HEK293 (cell line): ENCODE results near the gene AKAP6.

Source experiments
- BCL11A ChIP-seq: fragments of 450-650 bp; formaldehyde crosslinking; IDR thresholded peaks from 2 replicates; pipeline ENCODE4 v1.5.1; 2016; ENCODE audit warnings: low read depth, missing biosample characterization, missing genetic modification characterization
- ZNF404 ChIP-seq: fragments of 450-650 bp; formaldehyde crosslinking; IDR thresholded peaks from 2 replicates; pipeline ENCODE4 v1.5.1; 2017; ENCODE audit warnings: missing biosample characterization, missing genetic modification characterization
- ZNF624 ChIP-seq: fragments of 450-650 bp; formaldehyde crosslinking; IDR thresholded peaks from 2 replicates; pipeline ENCODE4 v1.5.1; 2017; ENCODE audit warnings: missing biosample characterization, missing genetic modification characterization
- TF ChIP-seq, protein P1 (sequence below): fragments of 450-650 bp; formaldehyde crosslinking; IDR thresholded peaks from 2 replicates; pipeline ENCODE4 v1.5.1; 2016; ENCODE audit warnings: missing biosample characterization, missing genetic modification characterization
- TF ChIP-seq, protein P2 (sequence below): fragments of 450-650 bp; formaldehyde crosslinking; IDR thresholded peaks from 2 replicates; pipeline ENCODE4 v1.5.1; 2016; ENCODE audit warnings: missing biosample characterization, missing genetic modification characterization

DNA sequence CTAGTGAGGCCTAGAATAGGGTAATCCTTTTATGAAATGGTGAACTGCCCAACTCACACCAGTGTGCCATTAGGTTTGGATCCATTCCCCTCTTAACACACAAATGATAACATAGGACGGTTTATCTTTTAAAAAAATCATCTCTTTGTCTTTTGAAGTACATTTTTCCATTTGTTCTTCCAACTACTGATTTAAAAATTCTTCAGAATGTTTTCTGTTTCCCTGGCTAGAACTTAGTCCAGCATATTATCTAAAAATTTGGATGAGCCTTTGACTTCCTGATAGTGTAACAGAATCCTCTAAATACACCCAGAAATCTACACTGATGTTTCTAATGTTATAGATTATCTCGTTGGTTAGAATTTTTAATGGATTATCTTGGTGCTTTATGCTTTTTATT lies 359.8 kb downstream of the AKAP6 start:
- TF ChIP-seq, protein P1, sequence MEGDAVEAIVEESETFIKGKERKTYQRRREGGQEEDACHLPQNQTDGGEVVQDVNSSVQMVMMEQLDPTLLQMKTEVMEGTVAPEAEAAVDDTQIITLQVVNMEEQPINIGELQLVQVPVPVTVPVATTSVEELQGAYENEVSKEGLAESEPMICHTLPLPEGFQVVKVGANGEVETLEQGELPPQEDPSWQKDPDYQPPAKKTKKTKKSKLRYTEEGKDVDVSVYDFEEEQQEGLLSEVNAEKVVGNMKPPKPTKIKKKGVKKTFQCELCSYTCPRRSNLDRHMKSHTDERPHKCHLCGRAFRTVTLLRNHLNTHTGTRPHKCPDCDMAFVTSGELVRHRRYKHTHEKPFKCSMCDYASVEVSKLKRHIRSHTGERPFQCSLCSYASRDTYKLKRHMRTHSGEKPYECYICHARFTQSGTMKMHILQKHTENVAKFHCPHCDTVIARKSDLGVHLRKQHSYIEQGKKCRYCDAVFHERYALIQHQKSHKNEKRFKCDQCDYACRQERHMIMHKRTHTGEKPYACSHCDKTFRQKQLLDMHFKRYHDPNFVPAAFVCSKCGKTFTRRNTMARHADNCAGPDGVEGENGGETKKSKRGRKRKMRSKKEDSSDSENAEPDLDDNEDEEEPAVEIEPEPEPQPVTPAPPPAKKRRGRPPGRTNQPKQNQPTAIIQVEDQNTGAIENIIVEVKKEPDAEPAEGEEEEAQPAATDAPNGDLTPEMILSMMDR (tag by site-specific recombination): no peak
- TF ChIP-seq BCL11A (tag by site-specific recombination) (no peak), ZNF624 (no peak), ZNF404 (tag by site-specific recombination) (no peak)
- TF ChIP-seq, protein P2, sequence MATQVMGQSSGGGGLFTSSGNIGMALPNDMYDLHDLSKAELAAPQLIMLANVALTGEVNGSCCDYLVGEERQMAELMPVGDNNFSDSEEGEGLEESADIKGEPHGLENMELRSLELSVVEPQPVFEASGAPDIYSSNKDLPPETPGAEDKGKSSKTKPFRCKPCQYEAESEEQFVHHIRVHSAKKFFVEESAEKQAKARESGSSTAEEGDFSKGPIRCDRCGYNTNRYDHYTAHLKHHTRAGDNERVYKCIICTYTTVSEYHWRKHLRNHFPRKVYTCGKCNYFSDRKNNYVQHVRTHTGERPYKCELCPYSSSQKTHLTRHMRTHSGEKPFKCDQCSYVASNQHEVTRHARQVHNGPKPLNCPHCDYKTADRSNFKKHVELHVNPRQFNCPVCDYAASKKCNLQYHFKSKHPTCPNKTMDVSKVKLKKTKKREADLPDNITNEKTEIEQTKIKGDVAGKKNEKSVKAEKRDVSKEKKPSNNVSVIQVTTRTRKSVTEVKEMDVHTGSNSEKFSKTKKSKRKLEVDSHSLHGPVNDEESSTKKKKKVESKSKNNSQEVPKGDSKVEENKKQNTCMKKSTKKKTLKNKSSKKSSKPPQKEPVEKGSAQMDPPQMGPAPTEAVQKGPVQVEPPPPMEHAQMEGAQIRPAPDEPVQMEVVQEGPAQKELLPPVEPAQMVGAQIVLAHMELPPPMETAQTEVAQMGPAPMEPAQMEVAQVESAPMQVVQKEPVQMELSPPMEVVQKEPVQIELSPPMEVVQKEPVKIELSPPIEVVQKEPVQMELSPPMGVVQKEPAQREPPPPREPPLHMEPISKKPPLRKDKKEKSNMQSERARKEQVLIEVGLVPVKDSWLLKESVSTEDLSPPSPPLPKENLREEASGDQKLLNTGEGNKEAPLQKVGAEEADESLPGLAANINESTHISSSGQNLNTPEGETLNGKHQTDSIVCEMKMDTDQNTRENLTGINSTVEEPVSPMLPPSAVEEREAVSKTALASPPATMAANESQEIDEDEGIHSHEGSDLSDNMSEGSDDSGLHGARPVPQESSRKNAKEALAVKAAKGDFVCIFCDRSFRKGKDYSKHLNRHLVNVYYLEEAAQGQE (tag by site-specific recombination): no peak
